ENCODE results near the gene HOXD8. TPM values are rescaled to one million over a fixed set of nuclear protein-coding genes. Genes with fewer than 3 reads are reported as not detected.

Gene HOXD8
- total RNA-seq, 1 donor from 2014 or later: not detected

GRCh38 chr2:176161825-176162626, 32.5 kb downstream of the HOXD8 start:
- Mint-ChIP-seq H3K4me1 (ENCODE audit: low read depth) (peaks cover 6% of the 10 kb centered on the region), H3K27ac (ENCODE audit: unreplicated experiment) (no peak overlapping the region), H3K36me3 (ENCODE audit: low read depth) (peaks cover 12% of the 10 kb centered on the region), H3K9me3 (ENCODE audit: low read depth) (peaks cover 7% of the 10 kb centered on the region), H3K27me3 (ENCODE audit: low read depth) (peaks cover 84% of the 10 kb centered on the region), H3K4me3 (ENCODE audit: unreplicated experiment) (no peak overlapping the region)
- no peak for TF ChIP-seq CTCF (IDR thresholded peaks at IDR 0.05)
- no peak for DNase-seq (ENCODE audit: low spot score)

GRCh38 chr2:176162911-176163671, 33.6 kb downstream of the HOXD8 start:
- H3K4me3 Mint-ChIP-seq (ENCODE audit: unreplicated experiment): no peak overlapping the region

GRCh38 chr2:176163672-176164056, 34.2 kb downstream of the HOXD8 start:
- peaks cover 81% of the 10 kb centered on the region for H3K27me3 Mint-ChIP-seq (ENCODE audit: low read depth)
- H3K27ac Mint-ChIP-seq (ENCODE audit: unreplicated experiment): no peak overlapping the region
- H3K9me3 Mint-ChIP-seq (ENCODE audit: low read depth): peaks cover 7% of the 10 kb centered on the region
- DNase-seq (ENCODE audit: low spot score): no peak
- H3K4me3 Mint-ChIP-seq (ENCODE audit: unreplicated experiment): no peak overlapping the region
- H3K4me1 Mint-ChIP-seq (ENCODE audit: low read depth): no peaks in the 10 kb centered on the region
- no peak for TF ChIP-seq CTCF (IDR thresholded peaks at IDR 0.05)
- peaks cover 10% of the 10 kb centered on the region for H3K36me3 Mint-ChIP-seq (ENCODE audit: low read depth)

More at GRCh38 chr2:176162911-176163671, 33.6 kb downstream of the HOXD8 start:
- Mint-ChIP-seq H3K9me3 (ENCODE audit: low read depth) (peaks cover 7% of the 10 kb centered on the region), H3K36me3 (ENCODE audit: low read depth) (peaks cover 12% of the 10 kb centered on the region), H3K27ac (ENCODE audit: unreplicated experiment) (no peak overlapping the region), H3K4me1 (ENCODE audit: low read depth) (peaks cover 3% of the 10 kb centered on the region), H3K27me3 (ENCODE audit: low read depth) (peaks cover 86% of the 10 kb centered on the region)
- no peak for TF ChIP-seq CTCF (IDR thresholded peaks at IDR 0.05)
- no peak for DNase-seq (ENCODE audit: low spot score)

GRCh38 chr2:176164201-176164600, 34.7 kb downstream of the HOXD8 start:
- Mint-ChIP-seq H3K4me3 (ENCODE audit: unreplicated experiment) (no peak overlapping the region), H3K4me1 (ENCODE audit: low read depth) (no peaks in the 10 kb centered on the region), H3K27ac (ENCODE audit: unreplicated experiment) (no peak overlapping the region), H3K27me3 (ENCODE audit: low read depth) (peaks cover 81% of the 10 kb centered on the region), H3K36me3 (ENCODE audit: low read depth) (peaks cover 10% of the 10 kb centered on the region), H3K9me3 (ENCODE audit: low read depth) (peaks cover 7% of the 10 kb centered on the region)
- no peak for TF ChIP-seq CTCF (IDR thresholded peaks at IDR 0.05)
- no peak for DNase-seq (ENCODE audit: low spot score)

GRCh38 chr2:176164611-176165369, 35.3 kb downstream of the HOXD8 start:
- no peaks in the 10 kb centered on the region for H3K4me1 Mint-ChIP-seq (ENCODE audit: low read depth)
- no peak overlapping the region for H3K27ac Mint-ChIP-seq (ENCODE audit: unreplicated experiment)
- DNase-seq (ENCODE audit: low spot score): no peak
- TF ChIP-seq CTCF (IDR thresholded peaks at IDR 0.05): no peak
- H3K36me3 Mint-ChIP-seq (ENCODE audit: low read depth): peaks cover 10% of the 10 kb centered on the region
- H3K27me3 Mint-ChIP-seq (ENCODE audit: low read depth): peaks cover 80% of the 10 kb centered on the region
- H3K4me3 Mint-ChIP-seq (ENCODE audit: unreplicated experiment): no peak overlapping the region
- H3K9me3 Mint-ChIP-seq (ENCODE audit: low read depth): peaks cover 7% of the 10 kb centered on the region
